ENCODE data around the gene SMIM3. TPM values are rescaled to one million over a fixed set of nuclear protein-coding genes. Genes with fewer than 3 reads are reported as not detected.

SMIM3 gene
- total and polyA plus RNA-seq, 12 donors: 12.3 to 57.4 (median 27.6) TPM

DNA sequence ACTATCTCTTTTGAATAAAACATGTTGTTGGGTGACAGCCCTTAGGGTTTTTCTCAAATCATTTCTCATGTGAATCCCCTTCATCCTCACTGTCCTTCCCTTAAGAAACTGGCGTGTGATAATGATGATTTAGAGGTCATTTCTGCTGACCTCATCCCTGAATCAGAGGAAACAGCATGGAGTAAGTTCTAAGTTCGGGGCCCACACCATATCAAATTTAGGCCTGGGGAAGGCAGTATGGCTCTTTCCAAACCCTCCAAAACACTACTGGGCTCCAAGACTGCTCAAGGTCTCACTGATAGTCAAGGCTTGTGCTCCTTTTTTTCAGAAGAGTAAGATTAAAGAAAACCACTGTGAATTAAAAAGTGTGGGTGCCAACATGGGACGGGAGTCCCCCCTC, 872 bp upstream of the SMIM3 start:
- 30 to 38% (median 34%) methylated on average over 3 of the region's 3 CpGs for WGBS, 4 donors
- Histone ChIP-seq H3K4me3 (peak overlapping the region in 1 of 4 donors; percentile 88), H3K27me3 (no peaks in the 10 kb centered on the region), H3K36me3 (replicated peaks in 1 of 2) (no peaks in the 10 kb centered on the region), H3K9me3 (replicated peaks in 1 of 3) (no peaks in the 10 kb centered on the region), H3K27ac (peak overlapping the region; percentile 68 to 96 (median 85)), H3K4me1 (replicated peaks in 1 of 2) (peaks cover 27 to 45% of the 10 kb centered on the region in 2 donors)
- intact Hi-C loops (cut with DNase I): no loop called here
- TF ChIP-seq, protein P1, sequence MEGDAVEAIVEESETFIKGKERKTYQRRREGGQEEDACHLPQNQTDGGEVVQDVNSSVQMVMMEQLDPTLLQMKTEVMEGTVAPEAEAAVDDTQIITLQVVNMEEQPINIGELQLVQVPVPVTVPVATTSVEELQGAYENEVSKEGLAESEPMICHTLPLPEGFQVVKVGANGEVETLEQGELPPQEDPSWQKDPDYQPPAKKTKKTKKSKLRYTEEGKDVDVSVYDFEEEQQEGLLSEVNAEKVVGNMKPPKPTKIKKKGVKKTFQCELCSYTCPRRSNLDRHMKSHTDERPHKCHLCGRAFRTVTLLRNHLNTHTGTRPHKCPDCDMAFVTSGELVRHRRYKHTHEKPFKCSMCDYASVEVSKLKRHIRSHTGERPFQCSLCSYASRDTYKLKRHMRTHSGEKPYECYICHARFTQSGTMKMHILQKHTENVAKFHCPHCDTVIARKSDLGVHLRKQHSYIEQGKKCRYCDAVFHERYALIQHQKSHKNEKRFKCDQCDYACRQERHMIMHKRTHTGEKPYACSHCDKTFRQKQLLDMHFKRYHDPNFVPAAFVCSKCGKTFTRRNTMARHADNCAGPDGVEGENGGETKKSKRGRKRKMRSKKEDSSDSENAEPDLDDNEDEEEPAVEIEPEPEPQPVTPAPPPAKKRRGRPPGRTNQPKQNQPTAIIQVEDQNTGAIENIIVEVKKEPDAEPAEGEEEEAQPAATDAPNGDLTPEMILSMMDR (IDR thresholded peaks at IDR 0.05): no peak
- TF ChIP-seq POLR2A (IDR thresholded peaks at IDR 0.05): no peak
- no peak for DNase-seq

DNA sequence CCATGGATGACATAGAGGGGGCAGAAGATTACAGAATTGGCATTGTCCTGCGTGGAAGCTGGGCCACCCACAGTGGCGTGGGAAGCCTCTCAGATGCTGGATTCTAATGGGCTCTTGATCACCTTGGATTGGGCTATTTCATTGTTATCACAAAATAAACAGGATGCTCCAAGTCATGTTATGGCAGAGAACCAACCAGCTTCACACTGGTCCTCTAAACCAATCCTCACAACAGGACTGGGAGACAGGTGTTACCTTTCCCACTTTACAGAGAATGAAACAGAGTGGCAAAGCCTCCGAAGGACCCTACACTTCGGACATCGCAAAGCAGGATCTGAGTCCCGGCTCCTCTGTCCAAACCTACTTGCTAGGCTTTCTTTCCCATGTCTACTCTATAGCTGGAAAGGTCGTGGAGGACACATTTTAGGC, 455 bp upstream of the SMIM3 start:
- peaks cover 32 to 50% of the 10 kb centered on the region in 2 donors for H3K4me1 ChIP-seq (replicated peaks in 1 of 2)

DNA sequence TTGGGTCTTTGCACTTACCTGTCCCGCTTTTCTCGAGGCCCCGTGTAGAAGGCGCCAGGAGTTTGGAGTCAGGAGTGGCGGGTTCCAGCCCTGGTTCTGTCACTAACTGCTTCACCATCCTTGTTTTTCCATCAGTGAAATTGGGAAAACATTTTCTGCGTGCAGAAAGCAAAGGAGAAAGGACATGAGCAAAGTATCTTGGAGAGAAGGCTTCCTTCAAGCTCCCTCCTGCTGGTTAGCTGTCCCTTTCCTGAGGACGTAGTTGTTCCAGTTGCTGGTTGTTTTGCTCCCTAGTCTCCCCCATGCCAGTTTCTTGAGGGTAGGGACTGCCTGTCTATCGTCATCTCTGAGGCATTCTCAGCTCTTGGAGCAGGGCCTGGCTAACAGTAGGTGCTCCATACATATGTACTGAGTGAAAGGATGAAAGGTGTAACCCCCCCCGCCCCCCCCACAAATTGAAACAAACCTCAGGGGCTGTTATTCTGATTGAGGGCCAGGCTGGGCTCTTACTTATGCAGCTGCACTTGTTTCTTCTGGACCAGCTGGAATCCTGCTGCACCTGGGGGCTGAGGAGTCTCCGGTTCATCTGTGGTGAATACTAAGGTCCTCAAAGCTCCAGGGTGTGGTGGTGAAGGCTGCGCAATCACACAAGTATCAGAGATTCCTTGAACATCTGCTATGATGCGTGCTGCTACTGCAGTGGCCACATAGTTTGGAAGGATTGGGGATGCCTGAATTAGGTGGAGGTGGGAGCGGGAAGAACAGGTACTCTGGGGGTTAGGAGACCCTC, 1.0 kb downstream of the SMIM3 start:
- 29 to 35% (median 35%) methylated on average over 10 to 13 of the region's 13 CpGs for WGBS, 4 donors
- peak overlapping the region; percentile 65 to 96 (median 85) for H3K27ac ChIP-seq
- peaks cover 42 to 64% of the 10 kb centered on the region in 2 donors for H3K4me1 ChIP-seq (replicated peaks in 1 of 2)
- DNase-seq: no peak
- H3K27me3 ChIP-seq: no peaks in the 10 kb centered on the region
- TF ChIP-seq, protein P1 (IDR thresholded peaks at IDR 0.05): no peak
- no peak for TF ChIP-seq POLR2A (IDR thresholded peaks at IDR 0.05)
- H3K4me3 ChIP-seq: peak overlapping the region in 3 of 4 donors; percentile 74 to 91 (median 88)
- intact Hi-C loops (cut with DNase I): no loop called here
- no peaks in the 10 kb centered on the region for H3K36me3 ChIP-seq (replicated peaks in 1 of 2)
- no peaks in the 10 kb centered on the region for H3K9me3 ChIP-seq (replicated peaks in 1 of 3)

More for the DNA sequence above, 455 bp upstream of the SMIM3 start:
- Histone ChIP-seq H3K36me3 (replicated peaks in 1 of 2) (no peaks in the 10 kb centered on the region), H3K27me3 (no peaks in the 10 kb centered on the region), H3K27ac (peak overlapping the region; percentile 68 to 96 (median 85)), H3K9me3 (replicated peaks in 1 of 3) (no peaks in the 10 kb centered on the region), H3K4me3 (peak overlapping the region in 2 of 4 donors; percentile 88 to 91)
- 4 to 18% (median 13%) methylated on average over 7 of the region's 7 CpGs for WGBS, 4 donors
- DNase-seq: peak in 3 of 7 donors; percentile 23 to 39 (median 38)
- intact Hi-C loops (cut with DNase I): no loop called here
- TF ChIP-seq POLR2A (IDR thresholded peaks at IDR 0.05): no peak
- TF ChIP-seq, protein P1 (IDR thresholded peaks at IDR 0.05): no peak

DNA sequence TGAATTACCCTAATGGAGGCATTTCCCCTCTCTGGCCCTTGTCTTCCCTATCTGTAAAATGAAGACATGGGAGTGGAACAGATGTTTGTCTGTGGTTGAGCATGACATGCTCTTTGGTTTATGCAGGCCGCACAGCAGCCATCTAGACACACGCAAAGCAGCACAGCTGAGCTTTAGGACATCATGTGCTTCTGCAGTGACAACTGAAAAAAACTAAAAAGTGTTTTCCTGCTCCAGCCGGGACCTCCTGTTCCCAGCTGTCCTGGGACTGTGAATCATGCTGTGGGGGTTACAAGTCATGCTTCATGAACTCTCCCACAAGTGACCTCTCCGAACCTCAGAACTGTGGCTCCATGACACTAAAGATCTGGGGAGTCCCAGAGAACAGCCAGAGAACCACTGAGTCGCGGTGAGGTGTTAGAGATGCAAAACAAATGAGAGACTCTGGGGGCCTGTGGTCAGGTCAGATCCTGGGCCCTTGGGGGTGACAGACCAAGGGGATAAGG, 1.7 kb downstream of the SMIM3 start:
- H3K4me1 ChIP-seq (replicated peaks in 1 of 2): peaks cover 42 to 71% of the 10 kb centered on the region in 2 donors
- peak overlapping the region in 4 of 5 donors; percentile 85 to 96 (median 88) for H3K27ac ChIP-seq
- no peaks in the 10 kb centered on the region for H3K27me3 ChIP-seq
- no peaks in the 10 kb centered on the region for H3K9me3 ChIP-seq (replicated peaks in 1 of 3)
- intact Hi-C loops (cut with DNase I): no loop called here
- no peak for TF ChIP-seq POLR2A (IDR thresholded peaks at IDR 0.05)
- TF ChIP-seq, protein P1 (IDR thresholded peaks at IDR 0.05): no peak
- peak overlapping the region in 1 of 4 donors; percentile 88 for H3K4me3 ChIP-seq
- no peaks in the 10 kb centered on the region for H3K36me3 ChIP-seq (replicated peaks in 1 of 2)
- WGBS, 4 donors: 48 to 68% (median 57%) methylated on average over 5 to 6 of the region's 6 CpGs
- peak in 6 of 7 donors; percentile 32 to 74 (median 50) for DNase-seq

Data from adrenal gland (tissue), 12 donors.